Fibroblast of lung (primary cell): ENCODE measurements around the gene NIF3L1. TPM values are rescaled to one million over a fixed set of nuclear protein-coding genes. Genes with fewer than 3 reads are reported as not detected.

Source experiments
- DNase-seq, 2 donors: peaks; one replicate each; pipeline versions ENCODE4 v3.0.0 to v3.0.0-alpha.2; 2010; ENCODE audit warnings: low read depth in 2 of 2
- H2AFZ ChIP-seq: 2 replicates; pipeline ENCODE4 v1.5.1; 2012; ENCODE audit warnings: low read length, control low read depth, inconsistent platforms
- H3K27ac ChIP-seq: 2 replicates; pipeline ENCODE4 v1.5.1; 2011; ENCODE audit warnings: low read length, control low read depth; ENCODE audit not compliant: insufficient read depth
- H3K27me3 ChIP-seq: 2 replicates; pipeline ENCODE4 v1.5.1; 2011; ENCODE audit warnings: mild to moderate bottlenecking, low read length; ENCODE audit not compliant: control insufficient read depth, insufficient read depth
- H3K36me3 ChIP-seq: 2 replicates; pipeline ENCODE4 v1.5.1; 2011; ENCODE audit warnings: low read length; ENCODE audit not compliant: control insufficient read depth, insufficient read depth
- H3K4me1 ChIP-seq: 2 replicates; pipeline ENCODE4 v1.5.1; 2011; ENCODE audit warnings: low read length; ENCODE audit not compliant: control insufficient read depth, insufficient read depth; ENCODE audit errors: extremely low read depth
- H3K4me2 ChIP-seq: 2 replicates; pipeline ENCODE4 v1.5.1; 2011; ENCODE audit warnings: low read length, control low read depth; ENCODE audit not compliant: insufficient read depth; ENCODE audit errors: extremely low read depth
- H3K4me3 ChIP-seq, 4 experiments: fragments of 200-600 bp in 1 of 4; sonication (generic) in 1 of 4; replicated peaks in 1 of 4; 2 replicates each; pipeline ENCODE4 v1.5.1; 2011 to 2016; ENCODE audit warnings: low read length in 4 of 4, low read depth in 3 of 4, mild to moderate bottlenecking in 3 of 4, control low read depth in 2 of 4, inconsistent platforms in 1 of 4, mixed read lengths in 1 of 4; ENCODE audit not compliant: insufficient read depth in 1 of 4; ENCODE audit errors: control extremely low read depth in 1 of 4
- H3K79me2 ChIP-seq: 2 replicates; pipeline ENCODE4 v1.5.1; 2012; ENCODE audit warnings: mild to moderate bottlenecking, low read length, inconsistent platforms; ENCODE audit not compliant: control insufficient read depth, insufficient read depth
- H3K9ac ChIP-seq: 2 replicates; pipeline ENCODE4 v1.5.1; 2011; ENCODE audit warnings: mild to moderate bottlenecking, low read length, control low read depth; ENCODE audit not compliant: insufficient read depth
- H3K9me3 ChIP-seq: 2 replicates; pipeline ENCODE4 v1.5.1; 2012; ENCODE audit warnings: low read depth, low read length; ENCODE audit not compliant: control insufficient read depth, insufficient read depth
- H4K20me1 ChIP-seq: 2 replicates; pipeline ENCODE4 v1.5.1; 2011; ENCODE audit warnings: low read length; ENCODE audit not compliant: control insufficient read depth, insufficient read depth; ENCODE audit errors: extremely low read depth
- EZH2 ChIP-seq: IDR thresholded peaks from 2 replicates; pipeline ENCODE4 v1.5.1; 2012; ENCODE audit warnings: low read length, control low read depth, mild to moderate bottlenecking; ENCODE audit errors: missing control alignments
- polyA plus RNA-seq, 2 donors: library from polyadenylated mRNA; depleted of rRNA in 1 of 2; stranded (reverse) in 1 of 2; unstranded in 1 of 2; fragments of >200 nt; gene quantifications; 2 replicates each; pipeline ENCODE4 v1.2.1, GENCODE V29; 2011 to 2012; ENCODE audit warnings: missing spikeins in 1 of 2
- total RNA-seq: library from RNA; depleted of rRNA; stranded (reverse); fragments of >200 nt; gene quantifications from 2 replicates; pipeline ENCODE4 v1.2.1, GENCODE V29; 2014
- TF ChIP-seq, protein P1 (sequence below), 2 donors: IDR thresholded peaks in 1 of 2; conservative IDR thresholded peaks in 1 of 2; 1 replicate in 1 of 2; 2 replicates in 1 of 2; pipeline ENCODE4 v1.5.1; 2011 to 2012; ENCODE audit warnings: low read length in 2 of 2, control low read depth in 1 of 2, inconsistent platforms in 1 of 2, low read depth in 1 of 2, mild to moderate bottlenecking in 1 of 2

Gene NIF3L1
- total and polyA plus RNA-seq, 2 donors (not counting 1 experiment from before 2014, with no cell fraction given) = 21.0 to 40.7 TPM

DNA sequence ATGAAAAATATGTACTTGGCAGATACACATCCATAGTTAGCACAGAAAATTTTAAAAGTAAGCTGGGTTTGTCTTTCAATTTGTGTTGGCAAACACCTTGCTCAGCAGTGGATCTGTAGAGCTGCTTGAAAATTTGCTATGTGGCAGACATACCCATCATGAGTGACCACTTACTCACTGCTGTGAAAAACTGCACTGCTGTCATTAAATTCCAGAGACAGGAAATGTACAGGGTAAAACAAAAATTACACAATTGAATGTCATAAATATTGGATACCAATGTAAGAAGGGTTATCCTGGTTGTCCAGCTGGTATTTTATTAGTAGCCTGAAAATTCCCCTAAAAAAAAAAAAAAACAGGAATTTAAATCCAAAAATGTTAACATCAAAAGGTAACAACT, 24.5 kb downstream of the NIF3L1 start:
- no peaks in the 10 kb centered on the region for H3K27me3 ChIP-seq
- TF ChIP-seq, protein P1, sequence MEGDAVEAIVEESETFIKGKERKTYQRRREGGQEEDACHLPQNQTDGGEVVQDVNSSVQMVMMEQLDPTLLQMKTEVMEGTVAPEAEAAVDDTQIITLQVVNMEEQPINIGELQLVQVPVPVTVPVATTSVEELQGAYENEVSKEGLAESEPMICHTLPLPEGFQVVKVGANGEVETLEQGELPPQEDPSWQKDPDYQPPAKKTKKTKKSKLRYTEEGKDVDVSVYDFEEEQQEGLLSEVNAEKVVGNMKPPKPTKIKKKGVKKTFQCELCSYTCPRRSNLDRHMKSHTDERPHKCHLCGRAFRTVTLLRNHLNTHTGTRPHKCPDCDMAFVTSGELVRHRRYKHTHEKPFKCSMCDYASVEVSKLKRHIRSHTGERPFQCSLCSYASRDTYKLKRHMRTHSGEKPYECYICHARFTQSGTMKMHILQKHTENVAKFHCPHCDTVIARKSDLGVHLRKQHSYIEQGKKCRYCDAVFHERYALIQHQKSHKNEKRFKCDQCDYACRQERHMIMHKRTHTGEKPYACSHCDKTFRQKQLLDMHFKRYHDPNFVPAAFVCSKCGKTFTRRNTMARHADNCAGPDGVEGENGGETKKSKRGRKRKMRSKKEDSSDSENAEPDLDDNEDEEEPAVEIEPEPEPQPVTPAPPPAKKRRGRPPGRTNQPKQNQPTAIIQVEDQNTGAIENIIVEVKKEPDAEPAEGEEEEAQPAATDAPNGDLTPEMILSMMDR (conservative IDR thresholded peaks at IDR 0.05 in 1 of 2, IDR thresholded peaks at IDR 0.05 in 1 of 2; ENCODE audit: low read depth in 1 of 2, low read length in 2 of 2) = no peak
- TF ChIP-seq EZH2 = no peak
- H3K9ac ChIP-seq = no peak overlapping the region
- peaks cover 3% of the 10 kb centered on the region for H3K36me3 ChIP-seq
- H4K20me1 ChIP-seq = no peaks in the 10 kb centered on the region
- no peaks in the 10 kb centered on the region for H3K79me2 ChIP-seq
- H3K4me2 ChIP-seq = no peak overlapping the region
- H2AFZ ChIP-seq = no peak overlapping the region
- no peak overlapping the region for H3K4me3 ChIP-seq
- peak in 1 of 2 donors; percentile 75 for DNase-seq
- H3K9me3 ChIP-seq = no peaks in the 10 kb centered on the region
- H3K27ac ChIP-seq = no peak overlapping the region
- H3K4me1 ChIP-seq = no peaks in the 10 kb centered on the region

DNA sequence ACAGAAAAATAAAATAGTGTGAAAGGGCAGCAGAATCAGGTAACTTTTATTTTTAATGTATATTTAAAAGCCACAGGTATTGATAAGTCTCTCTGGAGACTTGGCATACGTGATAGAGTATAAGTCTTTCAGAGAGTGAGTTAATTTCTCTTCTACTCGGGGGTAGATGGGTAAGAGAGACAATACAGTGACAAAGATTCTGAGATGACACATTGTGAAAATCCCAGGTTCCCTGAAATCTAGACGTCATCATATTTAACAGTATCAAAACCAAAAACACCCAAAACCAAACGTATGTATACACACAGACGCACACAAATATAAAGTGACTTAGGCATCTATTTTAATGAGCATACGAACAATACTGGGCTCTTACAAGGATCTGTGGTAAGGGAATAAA, 33.3 kb downstream of the NIF3L1 start:
- TF ChIP-seq, protein P1 (conservative IDR thresholded peaks at IDR 0.05 in 1 of 2, IDR thresholded peaks at IDR 0.05 in 1 of 2; ENCODE audit: low read depth in 1 of 2, low read length in 2 of 2) = no peak
- no peak for TF ChIP-seq EZH2
- Histone ChIP-seq H3K27ac (no peak overlapping the region), H4K20me1 (no peaks in the 10 kb centered on the region), H3K9me3 (no peaks in the 10 kb centered on the region), H3K79me2 (no peaks in the 10 kb centered on the region), H3K36me3 (peaks cover 3% of the 10 kb centered on the region), H3K27me3 (no peaks in the 10 kb centered on the region), H3K9ac (no peak overlapping the region), H3K4me3 (no peak overlapping the region), H2AFZ (no peak overlapping the region), H3K4me1 (no peaks in the 10 kb centered on the region), H3K4me2 (no peak overlapping the region)
- no peak for DNase-seq

- Histone ChIP-seq H3K9me3 (no peaks in the 10 kb centered on the region), H2AFZ (no peak overlapping the region), H3K9ac (no peak overlapping the region), H3K27ac (no peak overlapping the region), H3K4me3 (no peak overlapping the region), H3K4me1 (no peaks in the 10 kb centered on the region), H3K4me2 (no peak overlapping the region), H4K20me1 (no peaks in the 10 kb centered on the region), H3K27me3 (no peaks in the 10 kb centered on the region), H3K36me3 (peaks cover 6% of the 10 kb centered on the region), H3K79me2 (no peaks in the 10 kb centered on the region)
- DNase-seq = peak in 1 of 2 donors; percentile 5
- no peak for TF ChIP-seq EZH2
- TF ChIP-seq, protein P1 (conservative IDR thresholded peaks at IDR 0.05 in 1 of 2, IDR thresholded peaks at IDR 0.05 in 1 of 2; ENCODE audit: low read depth in 1 of 2, low read length in 2 of 2) = no peak
These were observed 40.4 kb downstream of the NIF3L1 start for GRCh38 chr2:200929334-200930249.
